ENCODE data around the gene RASGRP1. TPM values are rescaled to one million over a fixed set of nuclear protein-coding genes. Genes with fewer than 3 reads are reported as not detected.

RASGRP1 gene
- total and polyA plus RNA-seq, 10 of the 15 experiments (the other 5 are each of a cell fraction or from before 2014, with no cell fraction given), result 5.6 to 234 (median 20.9) TPM

GRCh38 chr15:38470816-38471215, 93.8 kb downstream of the RASGRP1 start:
- ChIA-PET RAD21 (ENCODE audit: unreplicated experiment) (interaction anchor here (0.8 to 2.8 kb wide), 5 partner anchors 30 to 229 kb away, joined by 3 to 33 read pairs (median 5); no protein-coding TSS in a partner anchor), CTCF (interaction anchor here (0.9 to 5.8 kb wide), 6 partner anchors 30 to 228 kb away, joined by 3 to 76 read pairs (median 28); no protein-coding TSS in a partner anchor), SMC1A (ENCODE audit: uncharacterized antibody, unreplicated experiment) (interaction anchor here (1.1 to 5.9 kb wide), 6 partner anchors 13 to 228 kb away, joined by 3 to 73 read pairs (median 15); partner anchors contain the start of gene FAM98B), POLR2A (interaction anchor here (1.0 kb wide), 1 partner anchor 17 kb away, joined by 3 read pairs; the partner anchor contains the start of gene FAM98B)
- ATAC-seq, result no peak
- Histone ChIP-seq H3K4me2 (ENCODE audit: control insufficient read depth, insufficient read depth) (no peak overlapping the region), H2AFZ (ENCODE audit: control insufficient read depth, low read depth, low read length) (no peak overlapping the region), H3K9me3 (replicated peaks; ENCODE audit: control insufficient read depth, insufficient read depth, low read length) (no peaks in the 10 kb centered on the region), H3K27ac (ENCODE audit: control insufficient read depth, insufficient read depth) (no peak overlapping the region), H4K20me1 (ENCODE audit: control insufficient read depth, insufficient read depth) (no peaks in the 10 kb centered on the region), H3K4me3 (no peak overlapping the region), H3K9ac (ENCODE audit: control insufficient read depth, insufficient read depth, low read length) (no peak overlapping the region), H3K36me3 (ENCODE audit: control insufficient read depth in 2 of 2, insufficient read depth in 2 of 2, low read length in 1 of 2) (peaks cover 3 to 10% of the 10 kb centered on the region in 2 experiments; a peak in 3 of 4 replicates), H3K79me2 (ENCODE audit: control insufficient read depth, insufficient read depth, low read length) (no peaks in the 10 kb centered on the region), H3K4me1 (ENCODE audit: control insufficient read depth, insufficient read depth, low read length) (no peaks in the 10 kb centered on the region), H3K27me3 (replicated peaks in 1 of 2; ENCODE audit: control insufficient read depth in 2 of 2, insufficient read depth in 2 of 2, low read length in 1 of 2) (no peaks in the 10 kb centered on the region)
- 96% methylated on average over 1 of the region's 1 CpG for WGBS (ENCODE audit: insufficient coverage, insufficient replicate concordance, low lambda C conversion rate, missing lambda C conversion rate)
- no peak for FAIRE-seq
- in situ Hi-C loops (cut with MboI), result no loop called here
- no TSS peak for BruUV-seq (replicated peaks)
- DNase-seq (ENCODE audit: low read depth, low spot score), result no peak
- intact Hi-C loops (cut with micrococcal nuclease; ENCODE audit: unreplicated experiment), result loop anchor here (5.0 kb wide), 1 partner anchor 91 kb away; the partner anchor contains the start of gene RASGRP1
- TF ChIP-seq POU2F2 (IDR thresholded peaks at IDR 0.05; ENCODE audit: borderline replicate concordance, low read depth, low read length), result no peak
- TF ChIP-seq NR2C2 (IDR thresholded peaks at IDR 0.05; ENCODE audit: borderline replicate concordance, control insufficient read depth, insufficient read length, low read depth), result no peak
- no peak for TF ChIP-seq MEF2A (IDR thresholded peaks at IDR 0.05; ENCODE audit: insufficient read depth, low read depth, low read length)
- TF ChIP-seq POLR2AphosphoS5 (IDR thresholded peaks at IDR 0.05; ENCODE audit: low read length), result no peak
- TF ChIP-seq E2F8 (IDR thresholded peaks at IDR 0.05; ENCODE audit: low read depth, partially characterized antibody), result no peak
- TF ChIP-seq CHD1 (IDR thresholded peaks at IDR 0.05; ENCODE audit: low read depth, low read length), result no peak
- no peak for TF ChIP-seq RCOR1 (conservative IDR thresholded peaks at IDR 0.05; ENCODE audit: low read depth, low read length)
- TF ChIP-seq REST (IDR thresholded peaks at IDR 0.05; ENCODE audit: low read depth, low read length), result no peak
- TF ChIP-seq MTA3 (IDR thresholded peaks at IDR 0.05; ENCODE audit: borderline replicate concordance, low read length), result no peak
- TF ChIP-seq ZBTB33 (IDR thresholded peaks at IDR 0.05), result no peak
- TF ChIP-seq LARP7 (IDR thresholded peaks at IDR 0.05), result no peak
- TF ChIP-seq SMC3 (IDR thresholded peaks at IDR 0.05; ENCODE audit: borderline replicate concordance, low read length), result no peak
- no peak for TF ChIP-seq CHD4 (IDR thresholded peaks at IDR 0.05)
- no peak for TF ChIP-seq STAT1 (conservative IDR thresholded peaks at IDR 0.05)

All from GM12878 (cell line).